ENCODE results near the gene TANC2.
A peak's percentile ranks its signal among the peaks of the same experiment; 100 is the strongest.

Gene TANC2

DNA sequence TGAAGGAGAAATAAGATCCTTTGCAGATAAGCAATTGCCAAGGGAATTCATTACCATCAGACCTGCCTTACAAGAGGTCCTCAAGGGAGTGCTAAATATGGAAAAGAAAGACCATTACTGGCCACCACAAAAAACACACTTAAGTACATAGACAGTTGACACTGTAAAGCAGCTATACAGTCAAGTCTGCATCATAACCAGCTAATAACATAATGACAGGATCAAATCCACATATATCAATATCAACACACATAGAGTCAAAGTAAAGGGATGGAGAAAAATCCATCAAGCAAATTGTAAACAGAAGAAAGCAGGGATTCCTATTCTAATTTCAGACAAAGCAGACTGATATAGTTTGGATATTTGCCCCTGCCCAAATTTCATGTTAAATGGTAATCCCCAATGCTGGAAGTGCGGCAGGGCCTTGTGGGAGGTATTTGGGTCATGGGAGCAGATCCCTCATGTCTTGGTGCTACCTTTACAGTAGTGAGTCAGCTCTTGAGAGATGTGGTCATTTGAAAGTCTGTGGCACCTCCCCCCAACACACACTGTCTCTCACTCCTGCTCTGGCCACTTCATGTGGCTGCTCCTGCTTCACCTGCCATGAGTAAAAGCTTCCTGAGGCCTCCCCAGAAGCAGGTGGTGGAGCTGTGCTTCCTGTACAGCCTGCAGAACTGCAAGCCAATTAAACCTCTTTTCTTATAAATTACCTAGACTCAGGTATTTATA lies 32.8 kb downstream of the TANC2 start:
- Histone ChIP-seq H3K9ac (ENCODE audit: low read length) (no peak overlapping the region), H3K79me2 (ENCODE audit: control insufficient read depth, insufficient read depth, low read length, poor library complexity) (peaks cover 10% of the 10 kb centered on the region), H3K18ac (ENCODE audit: low read length) (no peak overlapping the region), H3K4me1 (ENCODE audit: control insufficient read depth in 1 of 2, insufficient read depth in 2 of 2, low read length in 2 of 2) (peaks cover 0 to 7% of the 10 kb centered on the region in 2 experiments), H3K27ac (ENCODE audit: low read depth, low read length) (no peak overlapping the region), H3K14ac (ENCODE audit: low read length) (no peak overlapping the region), H2BK12ac (ENCODE audit: low read length) (no peak overlapping the region), H4K8ac (ENCODE audit: low read depth, low read length) (no peak overlapping the region), H2BK120ac (ENCODE audit: insufficient read depth, low read length, poor library complexity) (no peak overlapping the region), H2AK5ac (ENCODE audit: low read length) (no peak overlapping the region), H3K4me3 (ENCODE audit: low read depth, low read length) (no peak overlapping the region), H3K36me3 (ENCODE audit: control insufficient read depth in 1 of 2, insufficient read depth in 2 of 2, low read length in 2 of 2) (no peaks in the 10 kb centered on the region), H4K91ac (ENCODE audit: low read depth, low read length) (no peak overlapping the region), H3K4me2 (ENCODE audit: low read length) (no peak overlapping the region), H3K79me1 (ENCODE audit: low read length) (no peaks in the 10 kb centered on the region), H4K12ac (ENCODE audit: low read depth, low read length) (no peak overlapping the region), H3K4ac (ENCODE audit: low read depth, low read length) (peak overlapping the region; percentile 86), H3K9me3 (ENCODE audit: insufficient read depth, low read depth, low read length) (no peaks in the 10 kb centered on the region), H2AFZ (ENCODE audit: insufficient read depth, low read length, poor library complexity) (no peak overlapping the region), H2BK5ac (ENCODE audit: low read depth, low read length, poor library complexity) (no peak overlapping the region), H3K27me3 (ENCODE audit: insufficient read depth, low read length) (no peaks in the 10 kb centered on the region), H3K23ac (ENCODE audit: low read length) (no peak overlapping the region)
- peak; percentile 14 to 18 for DNase-seq
- WGBS (ENCODE audit: extremely low coverage, insufficient coverage, insufficient read length), result no CpG with 5 or more reads among the region's 1 CpG

GRCh38 chr17:62999736-63000135 lies 33.7 kb downstream of the TANC2 start:
- H3K27ac ChIP-seq (ENCODE audit: low read depth, low read length), result no peak overlapping the region
- no peaks in the 10 kb centered on the region for H3K27me3 ChIP-seq (ENCODE audit: insufficient read depth, low read length)
- WGBS (ENCODE audit: extremely low coverage, insufficient coverage, insufficient read length), result no CpG with 5 or more reads among the region's 3 CpGs
- DNase-seq, result no peak
- H3K23ac ChIP-seq (ENCODE audit: low read length), result no peak overlapping the region
- peaks cover 13% of the 10 kb centered on the region for H3K79me2 ChIP-seq (ENCODE audit: control insufficient read depth, insufficient read depth, low read length, poor library complexity)
- H3K9me3 ChIP-seq (ENCODE audit: insufficient read depth, low read depth, low read length), result no peaks in the 10 kb centered on the region
- no peak overlapping the region for H2AFZ ChIP-seq (ENCODE audit: insufficient read depth, low read length, poor library complexity)
- no peak overlapping the region for H4K91ac ChIP-seq (ENCODE audit: low read depth, low read length)
- no peak overlapping the region for H4K8ac ChIP-seq (ENCODE audit: low read depth, low read length)
- H2BK5ac ChIP-seq (ENCODE audit: low read depth, low read length, poor library complexity), result no peak overlapping the region
- H3K36me3 ChIP-seq (ENCODE audit: control insufficient read depth in 1 of 2, insufficient read depth in 2 of 2, low read length in 2 of 2), result peaks cover 0 to 3% of the 10 kb centered on the region in 2 experiments
- no peak overlapping the region for H2AK5ac ChIP-seq (ENCODE audit: low read length)
- H2BK120ac ChIP-seq (ENCODE audit: insufficient read depth, low read length, poor library complexity), result no peak overlapping the region
- H3K4me1 ChIP-seq (ENCODE audit: control insufficient read depth in 1 of 2, insufficient read depth in 2 of 2, low read length in 2 of 2), result peaks cover 0 to 7% of the 10 kb centered on the region in 2 experiments
- no peak overlapping the region for H3K9ac ChIP-seq (ENCODE audit: low read length)
- no peak overlapping the region for H3K14ac ChIP-seq (ENCODE audit: low read length)
- no peaks in the 10 kb centered on the region for H3K79me1 ChIP-seq (ENCODE audit: low read length)
- no peak overlapping the region for H3K4me2 ChIP-seq (ENCODE audit: low read length)
- H3K18ac ChIP-seq (ENCODE audit: low read length), result no peak overlapping the region
- H4K12ac ChIP-seq (ENCODE audit: low read depth, low read length), result no peak overlapping the region
- H2BK12ac ChIP-seq (ENCODE audit: low read length), result no peak overlapping the region
- H3K4ac ChIP-seq (ENCODE audit: low read depth, low read length), result peak overlapping the region; percentile 91
- H3K4me3 ChIP-seq (ENCODE audit: low read depth, low read length), result no peak overlapping the region

- H2AK5ac ChIP-seq (ENCODE audit: low read length), result no peak overlapping the region
- no peak overlapping the region for H2BK5ac ChIP-seq (ENCODE audit: low read depth, low read length, poor library complexity)
- no peak overlapping the region for H3K9ac ChIP-seq (ENCODE audit: low read length)
- peaks cover 0 to 3% of the 10 kb centered on the region in 2 experiments for H3K36me3 ChIP-seq (ENCODE audit: control insufficient read depth in 1 of 2, insufficient read depth in 2 of 2, low read length in 2 of 2)
- peaks cover 0 to 5% of the 10 kb centered on the region in 2 experiments for H3K4me1 ChIP-seq (ENCODE audit: control insufficient read depth in 1 of 2, insufficient read depth in 2 of 2, low read length in 2 of 2)
- no peaks in the 10 kb centered on the region for H3K79me1 ChIP-seq (ENCODE audit: low read length)
- H4K8ac ChIP-seq (ENCODE audit: low read depth, low read length), result no peak overlapping the region
- no peak overlapping the region for H3K18ac ChIP-seq (ENCODE audit: low read length)
- H3K4me2 ChIP-seq (ENCODE audit: low read length), result no peak overlapping the region
- H3K14ac ChIP-seq (ENCODE audit: low read length), result no peak overlapping the region
- no peak overlapping the region for H3K4me3 ChIP-seq (ENCODE audit: low read depth, low read length)
- no peak overlapping the region for H3K27ac ChIP-seq (ENCODE audit: low read depth, low read length)
- H3K79me2 ChIP-seq (ENCODE audit: control insufficient read depth, insufficient read depth, low read length, poor library complexity), result peaks cover 10% of the 10 kb centered on the region
- no CpG with 5 or more reads among the region's 5 CpGs for WGBS (ENCODE audit: extremely low coverage, insufficient coverage, insufficient read length)
- no peaks in the 10 kb centered on the region for H3K9me3 ChIP-seq (ENCODE audit: insufficient read depth, low read depth, low read length)
- DNase-seq, result no peak
- H4K12ac ChIP-seq (ENCODE audit: low read depth, low read length), result no peak overlapping the region
- no peak overlapping the region for H2AFZ ChIP-seq (ENCODE audit: insufficient read depth, low read length, poor library complexity)
- H3K27me3 ChIP-seq (ENCODE audit: insufficient read depth, low read length), result no peaks in the 10 kb centered on the region
- no peak overlapping the region for H2BK12ac ChIP-seq (ENCODE audit: low read length)
- H2BK120ac ChIP-seq (ENCODE audit: insufficient read depth, low read length, poor library complexity), result no peak overlapping the region
- H3K23ac ChIP-seq (ENCODE audit: low read length), result no peak overlapping the region
- peak overlapping the region; percentile 86 for H3K4ac ChIP-seq (ENCODE audit: low read depth, low read length)
- no peak overlapping the region for H4K91ac ChIP-seq (ENCODE audit: low read depth, low read length)
Measured at GRCh38 chr17:63001689-63002394, 35.8 kb downstream of the TANC2 start.

GRCh38 chr17:63002625-63003024 lies 36.6 kb downstream of the TANC2 start:
- Histone ChIP-seq H3K9ac (ENCODE audit: low read length) (no peak overlapping the region), H3K4me2 (ENCODE audit: low read length) (no peak overlapping the region), H3K79me1 (ENCODE audit: low read length) (no peaks in the 10 kb centered on the region), H3K9me3 (ENCODE audit: insufficient read depth, low read depth, low read length) (no peaks in the 10 kb centered on the region), H2BK12ac (ENCODE audit: low read length) (no peak overlapping the region), H3K27me3 (ENCODE audit: insufficient read depth, low read length) (no peaks in the 10 kb centered on the region), H3K14ac (ENCODE audit: low read length) (no peak overlapping the region), H3K23ac (ENCODE audit: low read length) (no peak overlapping the region), H3K79me2 (ENCODE audit: control insufficient read depth, insufficient read depth, low read length, poor library complexity) (peaks cover 12% of the 10 kb centered on the region), H3K18ac (ENCODE audit: low read length) (no peak overlapping the region), H2AK5ac (ENCODE audit: low read length) (no peak overlapping the region), H3K4me1 (ENCODE audit: control insufficient read depth in 1 of 2, insufficient read depth in 2 of 2, low read length in 2 of 2) (peaks cover 0 to 5% of the 10 kb centered on the region in 2 experiments), H4K91ac (ENCODE audit: low read depth, low read length) (no peak overlapping the region), H2BK5ac (ENCODE audit: low read depth, low read length, poor library complexity) (no peak overlapping the region), H3K4ac (ENCODE audit: low read depth, low read length) (no peak overlapping the region), H2AFZ (ENCODE audit: insufficient read depth, low read length, poor library complexity) (no peak overlapping the region), H4K8ac (ENCODE audit: low read depth, low read length) (no peak overlapping the region), H3K36me3 (ENCODE audit: control insufficient read depth in 1 of 2, insufficient read depth in 2 of 2, low read length in 2 of 2) (peaks cover 0 to 3% of the 10 kb centered on the region in 2 experiments), H2BK120ac (ENCODE audit: insufficient read depth, low read length, poor library complexity) (no peak overlapping the region), H3K27ac (ENCODE audit: low read depth, low read length) (no peak overlapping the region), H3K4me3 (ENCODE audit: low read depth, low read length) (no peak overlapping the region), H4K12ac (ENCODE audit: low read depth, low read length) (no peak overlapping the region)
- no CpG with 5 or more reads among the region's 2 CpGs for WGBS (ENCODE audit: extremely low coverage, insufficient coverage, insufficient read length)
- no peak for DNase-seq
